Pons (tissue), 1 donor: ENCODE results near the gene JMY.
"Not testable (repeated sequence)": the region's sequence is repeated elsewhere in the genome, so short reads cannot be mapped to it uniquely, and the experiment has no call there.

Source experiments
- DNase-seq: peaks from one replicate; pipeline ENCODE4 v3.0.0-alpha.2; 2016; ENCODE audit warnings: low spot score

JMY gene

GRCh38 chr5:79237740-79238560, 2.0 kb downstream of the JMY start:
- no peak for DNase-seq

- DNase-seq = no peak
Measured at GRCh38 chr5:79240561-79240960, 4.6 kb downstream of the JMY start.

GRCh38 chr5:79241535-79241979, 5.6 kb downstream of the JMY start:
- no peak for DNase-seq

DNA sequence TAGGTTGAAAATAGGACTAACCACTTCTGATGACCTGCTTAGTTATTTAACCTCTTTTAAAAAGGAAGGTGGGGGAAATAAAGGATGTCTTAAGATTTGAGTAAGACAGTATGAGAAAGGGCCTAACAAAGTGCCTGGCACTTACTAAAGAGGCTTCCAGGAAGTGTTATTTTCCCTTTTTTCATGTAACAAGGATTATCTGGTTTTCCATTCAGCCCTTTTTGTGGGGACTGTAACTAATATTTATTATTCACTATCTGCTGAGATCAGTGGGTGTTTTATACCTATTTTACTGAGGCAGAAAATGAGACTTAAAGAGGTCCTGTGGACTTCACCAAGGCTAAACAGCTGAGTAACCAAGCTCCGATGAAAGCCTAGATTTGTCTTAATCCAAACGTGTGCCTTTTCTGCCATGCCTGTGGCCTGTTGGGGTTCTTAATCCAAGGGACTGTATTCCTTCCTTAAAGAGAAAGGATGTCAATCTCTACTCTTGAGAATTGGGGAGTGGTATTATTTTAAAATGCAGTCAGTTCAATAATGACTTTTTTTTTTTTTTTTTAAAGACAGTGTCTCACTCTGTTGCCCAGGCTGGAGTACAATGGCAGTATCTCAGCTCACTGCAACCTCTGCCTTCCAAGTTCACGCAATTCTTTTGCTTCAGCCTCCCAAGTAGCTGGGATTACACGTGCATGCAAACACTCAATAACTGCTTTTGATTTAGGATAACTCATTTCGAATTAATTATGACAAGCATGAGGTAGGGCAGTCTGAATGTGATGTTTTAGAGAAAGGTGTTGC, 6.5 kb downstream of the JMY start:
- DNase-seq = no peak

- no peak for DNase-seq
Measured at GRCh38 chr5:79243224-79243623, 7.3 kb downstream of the JMY start.

DNA sequence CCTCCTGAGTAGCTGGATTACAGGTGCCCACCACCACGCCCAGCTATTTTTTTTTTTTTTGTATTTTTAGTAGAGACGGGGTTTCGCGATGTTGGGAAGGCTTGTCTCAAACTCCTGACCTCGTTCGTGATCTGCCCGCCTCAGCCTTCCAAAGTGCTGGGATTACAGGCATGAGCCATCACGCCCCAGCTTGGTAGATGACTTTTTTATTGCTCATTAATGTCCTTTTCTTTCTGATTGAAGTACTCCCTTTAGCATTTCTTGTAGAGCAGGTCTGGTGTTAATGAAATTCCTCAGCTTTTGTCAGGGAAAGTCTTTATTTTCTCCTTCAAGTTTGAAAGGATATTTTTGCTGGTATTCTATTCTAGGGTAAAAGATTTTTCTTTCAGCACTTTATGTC, 18.1 kb downstream of the JMY start:
- not testable (repeated sequence) for DNase-seq

- no peak for DNase-seq
Measured at GRCh38 chr5:79255786-79256557, 20.0 kb downstream of the JMY start.

DNA sequence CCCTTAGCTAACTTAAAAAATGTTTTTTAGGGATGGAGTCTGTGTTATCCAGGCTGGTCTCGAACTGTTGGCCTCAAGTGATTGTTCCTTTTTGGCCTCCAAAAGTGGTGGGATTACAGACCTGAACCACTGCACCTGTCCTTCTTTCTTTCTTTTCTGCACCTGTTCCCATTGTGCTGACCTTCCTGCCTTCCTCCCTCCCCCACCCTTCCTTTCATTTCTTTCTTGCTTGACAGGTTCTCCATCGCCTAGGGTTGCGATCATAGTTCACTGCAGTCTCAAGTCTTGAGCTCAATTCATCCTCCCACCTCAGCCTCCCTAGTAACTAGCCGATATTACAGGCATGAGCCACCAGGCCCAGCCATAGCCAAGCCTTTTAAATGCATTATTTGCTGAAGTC, 20.6 kb downstream of the JMY start:
- DNase-seq = no peak

DNA sequence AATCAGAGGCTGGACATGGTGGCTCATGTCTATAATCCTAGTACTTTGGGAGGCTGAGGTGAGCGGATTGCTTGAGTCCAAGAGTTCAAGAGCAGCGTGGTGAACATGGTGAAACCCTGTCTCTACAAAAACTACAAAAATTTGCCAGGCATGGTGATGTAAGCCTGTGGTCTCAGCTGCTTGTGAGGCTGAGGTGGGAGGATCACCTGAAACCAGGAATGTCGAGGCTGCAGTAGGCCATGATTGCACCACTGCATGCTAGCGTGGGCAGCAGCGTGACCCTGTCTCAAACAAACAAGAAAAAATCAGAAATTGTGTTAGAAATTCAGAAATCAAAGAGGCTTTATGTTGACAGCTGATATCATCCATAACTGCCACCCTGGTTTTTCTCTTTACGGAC, 21.4 kb downstream of the JMY start:
- DNase-seq = no peak

DNA sequence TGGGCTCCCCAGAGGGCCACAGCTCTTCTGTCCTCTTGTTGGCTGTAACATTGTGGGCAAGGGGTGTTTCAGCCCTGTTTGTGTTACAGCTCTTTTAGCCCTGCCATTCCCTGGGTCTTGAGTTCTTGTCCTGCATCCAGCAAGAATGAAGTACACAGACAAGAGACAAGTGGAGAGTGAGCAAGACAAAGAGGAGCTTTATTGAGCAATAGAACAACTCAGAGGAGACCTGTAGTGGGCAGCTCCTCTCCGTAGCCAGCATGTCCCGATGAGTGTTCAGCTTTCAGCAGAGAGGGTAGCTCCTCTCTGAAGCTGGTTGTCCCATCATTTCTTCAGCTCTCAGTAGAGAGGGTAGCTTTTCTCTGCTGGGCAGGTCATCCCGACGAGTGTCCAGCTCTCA, 22.9 kb downstream of the JMY start:
- no peak for DNase-seq

DNA sequence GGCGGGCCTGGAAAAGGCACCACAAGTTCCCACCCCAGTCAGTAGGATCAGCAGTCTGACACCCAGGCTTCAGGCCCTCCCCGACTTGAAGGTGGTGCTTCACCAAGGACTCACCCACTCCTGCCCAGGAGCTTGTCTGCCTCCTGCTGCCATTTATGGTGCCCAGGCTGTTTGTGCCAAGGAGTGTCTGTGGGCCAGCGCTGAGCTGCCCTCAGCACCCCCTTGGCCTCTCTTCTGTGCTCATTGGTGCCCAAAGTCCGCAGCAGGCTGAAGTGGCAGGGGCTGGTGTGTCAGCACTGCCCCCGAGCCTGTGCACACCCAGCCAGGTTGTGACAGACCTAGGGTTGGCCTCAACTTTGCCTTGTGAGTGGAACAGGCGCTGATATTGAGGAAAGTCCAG, 23.5 kb downstream of the JMY start:
- DNase-seq = no peak

- no peak for DNase-seq
Measured at GRCh38 chr5:79259810-79260209, 23.9 kb downstream of the JMY start.

GRCh38 chr5:79261897-79262296, 26.0 kb downstream of the JMY start:
- no peak for DNase-seq

GRCh38 chr5:79263290-79263689, 27.4 kb downstream of the JMY start:
- no peak for DNase-seq

DNA sequence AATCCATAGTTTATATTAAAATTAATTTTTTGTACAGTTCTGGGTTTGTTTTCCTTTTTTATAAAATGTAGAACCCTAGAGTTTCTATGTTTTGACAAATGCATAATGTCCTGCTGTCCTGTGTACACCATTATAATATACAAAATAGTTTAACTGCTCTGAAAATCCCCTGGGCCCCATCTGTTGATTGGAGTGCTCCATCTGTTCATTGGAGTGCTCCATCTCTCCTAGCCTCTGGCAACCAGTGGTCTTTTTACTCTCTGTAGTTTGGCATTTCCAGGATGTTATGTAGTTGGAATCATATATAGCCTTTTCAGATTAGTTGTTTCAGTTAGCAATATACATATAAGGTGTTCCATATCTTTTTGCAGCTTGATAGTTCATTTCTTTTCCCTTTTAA, 31.2 kb downstream of the JMY start:
- DNase-seq = no peak

- no peak for DNase-seq
Measured at GRCh38 chr5:79269733-79270166, 33.8 kb downstream of the JMY start.

- no peak for DNase-seq
Measured at GRCh38 chr5:79273341-79273740, 37.4 kb downstream of the JMY start.

DNA sequence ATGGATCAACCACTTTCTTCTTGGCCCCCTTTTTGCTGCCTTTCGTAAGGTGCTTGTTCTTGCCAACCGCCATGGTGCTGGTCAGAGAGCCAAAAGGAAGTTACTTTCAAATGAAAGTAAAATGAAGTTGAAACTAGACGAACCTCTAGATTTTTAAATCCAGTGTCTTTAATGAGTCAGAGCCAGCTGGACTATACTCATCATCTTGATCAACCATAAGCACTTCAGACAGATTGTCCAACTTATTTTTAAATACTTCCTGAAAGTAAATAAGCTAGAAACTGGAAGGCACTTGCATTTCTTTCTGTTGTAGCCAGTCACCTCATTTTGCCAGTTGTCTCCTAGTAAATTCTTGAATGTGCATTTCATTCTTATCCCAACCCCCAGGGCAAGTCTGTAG, 48.9 kb downstream of the JMY start:
- no peak for DNase-seq

GRCh38 chr5:79285285-79285684, 49.4 kb downstream of the JMY start:
- DNase-seq = no peak

DNA sequence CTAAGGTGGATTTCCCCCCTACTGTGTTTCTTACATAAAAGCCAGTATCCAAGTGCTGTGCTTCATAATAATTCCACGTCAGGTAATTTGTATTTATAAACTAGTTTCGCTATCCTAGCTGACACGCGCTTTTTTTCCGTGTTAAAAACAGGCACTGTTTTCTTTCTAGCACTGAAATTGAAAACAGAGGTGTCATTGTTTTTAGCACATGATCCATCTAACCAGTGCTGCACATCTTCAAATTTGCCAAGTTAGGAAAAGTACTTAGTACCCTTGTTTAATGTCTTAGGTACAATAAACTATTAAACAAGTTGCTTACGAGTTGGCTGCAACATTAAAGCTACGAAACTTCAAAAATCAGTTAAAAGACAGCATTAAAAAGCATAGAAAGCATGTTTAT, 49.9 kb downstream of the JMY start:
- peak; percentile 74 for DNase-seq

GRCh38 chr5:79287380-79287779, 51.4 kb downstream of the JMY start:
- DNase-seq = no peak

- no peak for DNase-seq
Measured at GRCh38 chr5:79287907-79288306, 52.0 kb downstream of the JMY start.

DNA sequence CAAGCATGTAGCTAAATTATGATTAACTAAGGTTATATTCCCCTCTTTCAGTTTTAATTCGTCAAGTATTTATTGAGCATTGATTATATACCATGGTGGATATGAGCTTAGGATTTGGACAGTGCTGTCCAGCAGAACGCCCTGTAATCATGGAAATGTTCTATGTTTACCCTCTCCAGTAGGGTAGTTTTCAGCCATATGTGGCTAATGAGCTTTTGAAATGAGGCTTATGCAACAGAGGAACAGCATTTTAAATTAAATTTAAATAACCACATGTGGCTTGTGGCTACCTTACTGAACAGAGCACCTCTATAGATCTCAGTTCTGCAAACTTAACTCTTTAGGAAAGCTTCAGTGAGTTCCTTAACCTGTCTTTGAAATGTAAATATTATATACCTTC, 59.1 kb downstream of the JMY start:
- no peak for DNase-seq
